ENCODE data around the gene MAP3K6. TPM values are rescaled to one million over a fixed set of nuclear protein-coding genes. Genes with fewer than 3 reads are reported as not detected.

Gene MAP3K6
- total RNA-seq, 1 donor from 2014 or later, result 117 TPM

DNA sequence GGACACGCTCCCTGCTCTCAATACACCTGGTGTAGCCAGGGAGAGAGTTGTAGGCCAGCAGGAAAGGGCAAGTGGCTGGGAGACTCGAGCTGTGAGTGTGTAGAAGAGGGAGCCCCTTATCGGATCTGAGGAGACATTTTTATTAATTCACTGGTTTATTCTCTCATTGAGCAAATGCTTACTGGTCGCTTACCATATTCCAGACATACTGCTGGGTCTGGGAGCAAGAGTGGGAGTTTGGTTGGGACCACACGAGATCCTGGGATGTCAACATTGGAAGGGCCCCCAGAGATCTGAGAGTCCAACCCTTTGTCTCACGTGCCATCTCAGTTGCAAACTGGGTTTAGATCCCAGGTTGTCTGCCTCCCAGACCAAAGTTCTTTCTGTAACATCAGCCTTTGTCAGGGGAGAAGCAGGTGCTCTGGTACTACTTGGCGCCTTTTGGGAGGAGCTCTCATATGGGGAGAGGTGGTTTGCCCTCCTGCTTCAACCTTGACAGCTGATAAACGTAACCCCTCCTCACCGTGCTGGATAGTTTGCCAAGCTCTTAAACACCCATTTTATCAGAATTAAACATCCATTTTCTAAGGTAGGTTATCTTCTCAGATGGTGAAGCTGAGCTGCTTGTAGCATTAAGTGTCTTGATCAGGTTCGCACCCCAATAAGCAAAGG, 44.1 kb downstream of the MAP3K6 start:
- H3K27ac ChIP-seq, result peak overlapping the region; percentile 92
- no peaks in the 10 kb centered on the region for H3K9me3 ChIP-seq
- H3K27me3 ChIP-seq (ENCODE audit: low read depth), result peaks cover 4% of the 10 kb centered on the region
- peaks cover 22% of the 10 kb centered on the region for H3K4me1 ChIP-seq
- peak overlapping the region; percentile 91 for H3K4me3 ChIP-seq
- peaks cover 35% of the 10 kb centered on the region for H3K36me3 ChIP-seq
- TF ChIP-seq, protein P1, sequence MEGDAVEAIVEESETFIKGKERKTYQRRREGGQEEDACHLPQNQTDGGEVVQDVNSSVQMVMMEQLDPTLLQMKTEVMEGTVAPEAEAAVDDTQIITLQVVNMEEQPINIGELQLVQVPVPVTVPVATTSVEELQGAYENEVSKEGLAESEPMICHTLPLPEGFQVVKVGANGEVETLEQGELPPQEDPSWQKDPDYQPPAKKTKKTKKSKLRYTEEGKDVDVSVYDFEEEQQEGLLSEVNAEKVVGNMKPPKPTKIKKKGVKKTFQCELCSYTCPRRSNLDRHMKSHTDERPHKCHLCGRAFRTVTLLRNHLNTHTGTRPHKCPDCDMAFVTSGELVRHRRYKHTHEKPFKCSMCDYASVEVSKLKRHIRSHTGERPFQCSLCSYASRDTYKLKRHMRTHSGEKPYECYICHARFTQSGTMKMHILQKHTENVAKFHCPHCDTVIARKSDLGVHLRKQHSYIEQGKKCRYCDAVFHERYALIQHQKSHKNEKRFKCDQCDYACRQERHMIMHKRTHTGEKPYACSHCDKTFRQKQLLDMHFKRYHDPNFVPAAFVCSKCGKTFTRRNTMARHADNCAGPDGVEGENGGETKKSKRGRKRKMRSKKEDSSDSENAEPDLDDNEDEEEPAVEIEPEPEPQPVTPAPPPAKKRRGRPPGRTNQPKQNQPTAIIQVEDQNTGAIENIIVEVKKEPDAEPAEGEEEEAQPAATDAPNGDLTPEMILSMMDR (IDR thresholded peaks at IDR 0.05), result no peak
- DNase-seq (no peak), ATAC-seq (no peak)
- intact Hi-C loops (cut with DNase I), result no loop called here

DNA sequence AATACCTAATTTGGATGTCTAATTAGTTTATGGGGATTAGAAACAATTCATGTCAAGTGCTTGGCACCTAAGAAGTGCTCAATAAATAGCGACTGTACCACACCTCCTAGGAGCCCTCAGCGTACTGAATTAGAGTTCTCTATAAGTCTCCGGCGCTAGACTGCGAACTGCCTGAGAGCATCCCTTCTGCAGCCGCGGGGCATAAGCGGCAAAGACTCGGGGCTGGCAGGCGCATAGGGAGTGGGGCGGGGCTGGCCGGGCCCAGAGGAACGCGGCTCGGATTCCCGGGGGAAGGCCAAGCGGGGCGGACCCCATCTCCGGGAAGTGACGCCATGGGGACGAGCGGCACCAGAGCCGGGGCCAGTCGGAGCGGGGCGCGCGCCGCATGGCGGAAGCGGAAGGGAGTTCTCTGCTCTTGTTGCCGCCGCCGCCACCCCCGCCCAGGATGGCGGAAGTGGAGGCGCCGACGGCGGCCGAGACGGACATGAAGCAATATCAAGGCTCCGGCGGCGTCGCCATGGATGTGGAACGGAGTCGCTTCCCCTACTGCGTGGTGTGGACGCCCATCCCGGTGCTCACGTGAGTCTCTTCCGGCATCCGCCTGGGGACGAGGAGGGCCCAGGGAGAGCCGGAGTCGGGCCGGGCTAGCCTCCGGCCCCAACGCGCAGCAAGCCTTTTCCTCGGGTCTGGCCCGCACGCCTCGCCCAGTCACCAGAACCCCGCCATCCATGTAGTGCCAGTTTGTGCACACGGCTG, 44.8 kb downstream of the MAP3K6 start, which contains the start of gene TMEM222:
TMEM222 (plus strand) TSS at position 351 of the 756 bp plus-strand sequence; CDS start at position 386, 35 bp downstream.
- Histone ChIP-seq H3K36me3 (peaks cover 28% of the 10 kb centered on the region), H3K4me3 (peak within 1 kb of the TSS; percentile 91), H3K27ac (peak within 1 kb of the TSS; percentile 92), H3K4me1 (peaks cover 22% of the 10 kb centered on the region), H3K27me3 (ENCODE audit: low read depth) (peaks cover 4% of the 10 kb centered on the region), H3K9me3 (no peaks in the 10 kb centered on the region)
- intact Hi-C loops (cut with DNase I), result no loop called here
- DNase-seq, result peak; percentile 99
- TF ChIP-seq, protein P1 (IDR thresholded peaks at IDR 0.05), result peak; percentile 29
- ATAC-seq, result peak; percentile 99 to 100

DNA sequence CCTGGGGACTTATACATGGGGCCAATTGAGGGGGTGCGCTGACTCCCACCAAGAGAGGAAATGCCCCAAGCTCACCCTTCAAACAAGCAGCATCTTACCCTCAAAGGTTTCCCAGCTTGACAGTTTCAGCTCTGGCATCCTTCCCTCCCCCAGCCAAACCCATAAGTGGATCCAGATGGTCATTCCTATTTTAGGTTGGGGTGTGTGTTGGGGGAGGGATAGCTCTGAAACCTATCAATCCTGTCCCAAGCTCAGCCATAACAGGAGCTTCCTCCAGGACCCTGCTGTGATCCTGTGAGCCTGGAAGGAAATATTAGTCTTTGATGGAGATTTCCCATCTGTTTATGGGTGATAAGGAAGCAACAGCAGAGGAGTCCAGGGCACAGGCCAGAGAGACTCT, 48.2 kb downstream of the MAP3K6 start:
- no peak overlapping the region for H3K27ac ChIP-seq
- no peak for ATAC-seq
- H3K27me3 ChIP-seq (ENCODE audit: low read depth), result peaks cover 4% of the 10 kb centered on the region
- no peaks in the 10 kb centered on the region for H3K9me3 ChIP-seq
- H3K4me3 ChIP-seq, result no peak overlapping the region
- H3K4me1 ChIP-seq, result peaks cover 15% of the 10 kb centered on the region
- intact Hi-C loops (cut with DNase I), result no loop called here
- TF ChIP-seq, protein P1 (IDR thresholded peaks at IDR 0.05), result no peak
- no peak for DNase-seq
- H3K36me3 ChIP-seq, result no peaks in the 10 kb centered on the region

DNA sequence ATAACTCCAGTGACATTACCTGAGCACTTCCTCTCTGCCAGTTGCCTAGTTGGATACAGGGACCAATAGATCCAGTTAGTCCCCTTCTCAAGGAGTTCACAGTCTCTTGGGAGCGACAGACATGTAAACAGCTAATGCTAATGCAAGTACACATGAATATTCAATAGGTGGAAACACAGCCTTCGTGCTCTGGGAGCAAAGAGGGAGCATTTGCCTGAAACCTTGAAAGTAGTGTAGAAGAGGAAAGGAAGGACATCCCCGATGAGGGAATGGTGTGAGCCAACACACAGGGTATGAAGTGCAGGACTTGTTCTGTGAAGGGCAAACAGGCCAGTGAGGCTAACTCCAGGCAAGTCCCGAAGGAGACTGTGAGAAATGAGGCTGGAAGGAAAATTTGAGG, 48.6 kb downstream of the MAP3K6 start:
- DNase-seq, result no peak
- peaks cover 4% of the 10 kb centered on the region for H3K27me3 ChIP-seq (ENCODE audit: low read depth)
- H3K4me1 ChIP-seq, result peaks cover 11% of the 10 kb centered on the region
- H3K9me3 ChIP-seq, result no peaks in the 10 kb centered on the region
- no peak overlapping the region for H3K27ac ChIP-seq
- ATAC-seq, result no peak
- H3K4me3 ChIP-seq, result no peak overlapping the region
- TF ChIP-seq, protein P1 (IDR thresholded peaks at IDR 0.05), result no peak
- intact Hi-C loops (cut with DNase I), result no loop called here
- no peaks in the 10 kb centered on the region for H3K36me3 ChIP-seq

DNA sequence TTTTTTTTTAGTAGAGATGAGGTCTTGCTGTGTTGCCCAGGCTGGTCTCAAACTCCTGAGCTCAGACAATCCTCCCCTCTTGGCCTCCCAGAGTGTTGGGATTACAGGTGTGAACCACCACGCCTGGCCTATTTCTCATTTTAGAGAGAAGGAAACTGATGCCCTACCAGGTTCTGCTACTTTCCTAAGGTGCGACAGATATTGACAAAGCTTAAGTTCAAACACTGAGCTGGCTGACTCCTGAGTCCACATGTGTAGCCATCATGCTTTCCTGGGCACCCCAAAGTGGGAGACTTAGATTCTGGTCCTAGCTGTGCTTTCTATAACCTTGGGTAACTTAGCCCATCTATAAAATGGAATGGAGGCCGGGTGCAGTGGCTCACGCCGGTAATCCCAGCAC, 49.9 kb downstream of the MAP3K6 start:
- Histone ChIP-seq H3K4me1 (peaks cover 6% of the 10 kb centered on the region), H3K27ac (no peak overlapping the region), H3K36me3 (no peaks in the 10 kb centered on the region), H3K9me3 (no peaks in the 10 kb centered on the region), H3K4me3 (no peak overlapping the region), H3K27me3 (ENCODE audit: low read depth) (peaks cover 4% of the 10 kb centered on the region)
- TF ChIP-seq, protein P1 (IDR thresholded peaks at IDR 0.05), result no peak
- ATAC-seq (no peak), DNase-seq (no peak)
- intact Hi-C loops (cut with DNase I), result no loop called here
